ENCODE data around the gene NLRP4.

The NLRP4 gene

DNA sequence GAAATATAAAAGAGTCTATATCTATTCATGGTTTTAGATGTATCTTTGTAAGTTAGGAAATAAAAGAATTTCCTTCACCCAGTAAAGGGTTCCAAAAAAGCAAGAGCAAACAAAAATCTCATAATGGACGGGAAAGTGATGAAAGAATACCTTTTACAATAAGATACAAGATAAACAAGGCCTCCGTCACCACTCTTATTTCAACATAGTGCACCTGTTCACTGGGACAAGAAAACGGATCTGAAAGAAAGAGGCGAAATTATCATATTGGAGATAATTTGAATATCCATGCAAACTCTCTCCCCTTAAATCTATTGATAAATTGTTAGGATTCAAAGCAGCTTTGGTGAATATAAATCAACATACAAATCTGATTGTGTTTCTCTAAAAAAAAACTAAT is 3.7 kb upstream of the NLRP4 start:
- Mint-ChIP-seq H3K36me3 (ENCODE audit: low read depth) (no peaks in the 10 kb centered on the region), H3K4me1 (no peaks in the 10 kb centered on the region), H3K27ac (no peak overlapping the region), H3K9me3 (peaks cover 40% of the 10 kb centered on the region), H3K4me3 (no peak overlapping the region), H3K27me3 (ENCODE audit: low read depth) (no peaks in the 10 kb centered on the region)
- TF ChIP-seq, protein P1, sequence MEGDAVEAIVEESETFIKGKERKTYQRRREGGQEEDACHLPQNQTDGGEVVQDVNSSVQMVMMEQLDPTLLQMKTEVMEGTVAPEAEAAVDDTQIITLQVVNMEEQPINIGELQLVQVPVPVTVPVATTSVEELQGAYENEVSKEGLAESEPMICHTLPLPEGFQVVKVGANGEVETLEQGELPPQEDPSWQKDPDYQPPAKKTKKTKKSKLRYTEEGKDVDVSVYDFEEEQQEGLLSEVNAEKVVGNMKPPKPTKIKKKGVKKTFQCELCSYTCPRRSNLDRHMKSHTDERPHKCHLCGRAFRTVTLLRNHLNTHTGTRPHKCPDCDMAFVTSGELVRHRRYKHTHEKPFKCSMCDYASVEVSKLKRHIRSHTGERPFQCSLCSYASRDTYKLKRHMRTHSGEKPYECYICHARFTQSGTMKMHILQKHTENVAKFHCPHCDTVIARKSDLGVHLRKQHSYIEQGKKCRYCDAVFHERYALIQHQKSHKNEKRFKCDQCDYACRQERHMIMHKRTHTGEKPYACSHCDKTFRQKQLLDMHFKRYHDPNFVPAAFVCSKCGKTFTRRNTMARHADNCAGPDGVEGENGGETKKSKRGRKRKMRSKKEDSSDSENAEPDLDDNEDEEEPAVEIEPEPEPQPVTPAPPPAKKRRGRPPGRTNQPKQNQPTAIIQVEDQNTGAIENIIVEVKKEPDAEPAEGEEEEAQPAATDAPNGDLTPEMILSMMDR (IDR thresholded peaks at IDR 0.05; ENCODE audit: unreplicated experiment in 3 of 3), result no peak

DNA sequence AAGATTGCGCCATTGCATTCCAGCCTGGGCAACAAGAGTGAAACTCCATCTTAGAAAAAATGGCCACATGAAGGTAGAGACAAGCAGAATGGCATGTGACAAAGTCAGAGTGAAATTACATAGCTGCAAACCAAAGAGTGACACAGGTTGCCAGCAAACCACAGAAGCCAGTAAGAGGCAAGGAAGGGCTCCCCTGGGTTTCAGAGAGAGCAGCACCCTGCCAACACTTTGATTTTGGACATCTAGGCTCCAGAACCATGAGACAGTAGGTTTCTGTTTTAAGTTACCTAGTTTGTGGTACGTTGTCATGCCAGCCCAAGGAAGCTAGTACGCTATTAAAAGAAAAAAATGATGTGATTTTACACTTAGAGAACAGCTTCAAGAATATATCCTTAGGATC is 1.9 kb downstream of the NLRP4 start:
- H3K27me3 Mint-ChIP-seq (ENCODE audit: low read depth), result no peaks in the 10 kb centered on the region
- H3K4me1 Mint-ChIP-seq, result no peaks in the 10 kb centered on the region
- peaks cover 42% of the 10 kb centered on the region for H3K9me3 Mint-ChIP-seq
- no peak overlapping the region for H3K27ac Mint-ChIP-seq
- no peaks in the 10 kb centered on the region for H3K36me3 Mint-ChIP-seq (ENCODE audit: low read depth)
- H3K4me3 Mint-ChIP-seq, result no peak overlapping the region
- TF ChIP-seq, protein P1 (IDR thresholded peaks at IDR 0.05; ENCODE audit: unreplicated experiment in 3 of 3), result no peak

DNA sequence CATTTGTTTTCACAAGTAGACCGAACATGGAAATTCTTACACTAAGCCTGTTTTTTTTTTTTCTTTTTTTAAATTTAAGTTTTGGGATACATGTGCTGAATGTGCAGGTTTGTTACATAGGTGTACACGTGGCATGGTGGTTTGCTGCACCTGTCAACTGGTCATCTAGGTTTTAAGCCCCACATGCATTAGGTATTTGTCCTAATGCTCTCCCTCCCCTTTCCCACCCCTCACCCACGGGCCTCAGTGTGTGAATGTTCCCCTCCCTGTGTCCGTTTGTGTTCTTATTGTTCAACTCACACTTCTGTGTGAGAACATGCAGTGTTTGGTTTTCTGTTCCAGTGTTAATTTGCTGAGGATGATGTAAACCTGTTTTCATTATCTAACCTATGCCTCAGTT is 2.6 kb downstream of the NLRP4 start:
- TF ChIP-seq, protein P1 (IDR thresholded peaks at IDR 0.05; ENCODE audit: unreplicated experiment in 3 of 3), result no peak
- H3K9me3 Mint-ChIP-seq, result peaks cover 44% of the 10 kb centered on the region
- no peak overlapping the region for H3K4me3 Mint-ChIP-seq
- H3K27me3 Mint-ChIP-seq (ENCODE audit: low read depth), result no peaks in the 10 kb centered on the region
- H3K36me3 Mint-ChIP-seq (ENCODE audit: low read depth), result no peaks in the 10 kb centered on the region
- no peak overlapping the region for H3K27ac Mint-ChIP-seq
- no peaks in the 10 kb centered on the region for H3K4me1 Mint-ChIP-seq

DNA sequence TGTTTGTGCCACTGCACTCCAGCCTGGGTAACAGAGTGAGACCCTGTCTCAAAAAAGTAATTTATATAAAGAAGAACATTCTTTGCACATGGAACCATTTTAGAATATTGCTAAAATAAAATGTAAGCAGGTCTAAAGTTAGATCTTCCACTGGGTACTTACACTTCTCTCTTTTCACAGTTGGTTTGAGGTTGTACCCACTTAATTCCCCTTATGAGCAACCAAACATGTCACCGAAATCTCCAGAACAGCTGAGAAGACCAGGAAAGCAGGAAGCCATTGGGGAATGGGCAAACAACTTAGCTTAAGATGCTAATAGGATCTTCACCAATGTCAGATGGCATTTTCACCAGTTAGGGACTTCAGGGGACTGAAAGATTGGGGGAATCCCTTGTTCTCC is 18.8 kb downstream of the NLRP4 start:
- Mint-ChIP-seq H3K27ac (no peak overlapping the region), H3K27me3 (ENCODE audit: low read depth) (no peaks in the 10 kb centered on the region), H3K4me1 (no peaks in the 10 kb centered on the region), H3K36me3 (ENCODE audit: low read depth) (peaks cover 5% of the 10 kb centered on the region), H3K4me3 (no peak overlapping the region), H3K9me3 (peaks cover 53% of the 10 kb centered on the region)
- TF ChIP-seq, protein P1 (IDR thresholded peaks at IDR 0.05; ENCODE audit: unreplicated experiment in 3 of 3), result no peak

DNA sequence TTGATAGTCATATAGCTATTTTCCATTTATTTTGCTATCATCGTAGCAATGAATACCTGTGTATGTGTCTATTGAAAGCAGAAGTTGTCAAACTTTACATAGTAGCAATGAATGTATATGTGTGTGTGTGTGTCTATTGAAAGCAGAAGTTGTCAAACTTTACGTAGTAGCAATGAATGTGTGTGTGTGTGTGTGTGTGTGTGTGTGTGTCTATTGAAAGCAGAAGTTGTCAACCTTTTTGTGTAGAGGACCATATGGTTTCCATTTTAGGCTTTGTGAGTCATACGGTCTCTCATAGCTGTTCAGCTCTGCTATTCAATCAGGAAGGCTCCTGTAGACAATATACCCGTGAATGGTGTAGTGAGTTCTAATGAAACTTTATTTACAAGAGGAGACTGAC is 20.8 kb downstream of the NLRP4 start:
- peaks cover 58% of the 10 kb centered on the region for H3K9me3 Mint-ChIP-seq
- no peak overlapping the region for H3K27ac Mint-ChIP-seq
- TF ChIP-seq, protein P1 (IDR thresholded peaks at IDR 0.05; ENCODE audit: unreplicated experiment in 3 of 3), result no peak
- no peaks in the 10 kb centered on the region for H3K4me1 Mint-ChIP-seq
- no peak overlapping the region for H3K4me3 Mint-ChIP-seq
- H3K27me3 Mint-ChIP-seq (ENCODE audit: low read depth), result no peaks in the 10 kb centered on the region
- H3K36me3 Mint-ChIP-seq (ENCODE audit: low read depth), result no peaks in the 10 kb centered on the region

DNA sequence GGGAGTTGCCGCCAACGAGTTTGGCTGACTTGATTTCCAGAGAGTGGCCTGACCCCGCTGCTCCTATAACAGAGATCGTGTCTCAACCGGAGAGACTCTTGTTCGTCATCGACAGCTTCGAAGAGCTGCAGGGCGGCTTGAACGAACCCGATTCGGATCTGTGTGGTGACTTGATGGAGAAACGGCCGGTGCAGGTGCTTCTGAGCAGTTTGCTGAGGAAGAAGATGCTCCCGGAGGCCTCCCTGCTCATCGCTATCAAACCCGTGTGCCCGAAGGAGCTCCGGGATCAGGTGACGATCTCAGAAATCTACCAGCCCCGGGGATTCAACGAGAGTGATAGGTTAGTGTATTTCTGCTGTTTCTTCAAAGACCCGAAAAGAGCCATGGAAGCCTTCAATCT is 21.6 kb downstream of the NLRP4 start:
- no peaks in the 10 kb centered on the region for H3K27me3 Mint-ChIP-seq (ENCODE audit: low read depth)
- no peaks in the 10 kb centered on the region for H3K36me3 Mint-ChIP-seq (ENCODE audit: low read depth)
- no peaks in the 10 kb centered on the region for H3K4me1 Mint-ChIP-seq
- H3K4me3 Mint-ChIP-seq, result no peak overlapping the region
- no peak overlapping the region for H3K27ac Mint-ChIP-seq
- TF ChIP-seq, protein P1 (IDR thresholded peaks at IDR 0.05; ENCODE audit: unreplicated experiment in 3 of 3), result no peak
- peaks cover 55% of the 10 kb centered on the region for H3K9me3 Mint-ChIP-seq
